CD4-positive, CD25-positive, alpha-beta regulatory T cell (primary cell): ENCODE data around the gene ARL6IP4. TPM values are rescaled to one million over a fixed set of nuclear protein-coding genes. Genes with fewer than 3 reads are reported as not detected.

Experiments used
- ATAC-seq, 2 donors: fragments of 150-1000 bp; cut with Tn5 transposase; one replicate each; pipeline ENCODE4 v1.10.0; 2021; ENCODE audit warnings: low read depth in 2 of 2, moderate number of reproducible peaks in 2 of 2, moderate library complexity in 1 of 2
- DNase-seq, 3 donors: peaks; one replicate each; pipeline versions ENCODE4 v3.0.0 to v3.0.0-alpha.2; 2012 to 2022; ENCODE audit warnings: mixed read lengths in 1 of 3
- H3K27ac ChIP-seq: one replicate; pipeline ENCODE4 v1.7.0; 2013; ENCODE audit warnings: mild to moderate bottlenecking, low read length; ENCODE audit not compliant: insufficient read depth, poor library complexity, severe bottlenecking
- H3K27me3 ChIP-seq: one replicate; pipeline ENCODE4 v1.7.0; 2013; ENCODE audit warnings: low read length; ENCODE audit not compliant: control insufficient read depth, insufficient read depth
- H3K36me3 ChIP-seq: one replicate; pipeline ENCODE4 v1.7.0; 2013; ENCODE audit warnings: mild to moderate bottlenecking, low read length, moderate library complexity; ENCODE audit not compliant: control insufficient read depth, insufficient read depth
- H3K4me1 ChIP-seq: 2 replicates; pipeline ENCODE4 v1.7.0; 2013; ENCODE audit warnings: mild to moderate bottlenecking, low read length; ENCODE audit not compliant: insufficient read depth, control insufficient read depth, poor library complexity, severe bottlenecking
- H3K4me3 ChIP-seq: one replicate; pipeline ENCODE4 v1.7.0; 2013; ENCODE audit warnings: low read depth, mild to moderate bottlenecking, low read length, moderate library complexity
- H3K9me3 ChIP-seq, 2 experiments: 1 replicate in 1 of 2; 2 replicates in 1 of 2; pipeline ENCODE4 v1.7.0; 2013; ENCODE audit warnings: low read length in 2 of 2, mild to moderate bottlenecking in 1 of 2, moderate library complexity in 1 of 2; ENCODE audit not compliant: control insufficient read depth in 2 of 2
- H3K27ac Mint-ChIP-seq, 3 donors: one replicate each; pipeline ENCODE4 v1.8.0; 2020 to 2022; ENCODE audit warnings: mild to moderate bottlenecking in 3 of 3, mixed read lengths in 3 of 3, moderate library complexity in 2 of 3
- H3K27me3 Mint-ChIP-seq: one replicate; pipeline ENCODE4 v1.8.0; 2022; ENCODE audit warnings: mild to moderate bottlenecking, mixed read lengths
- H3K36me3 Mint-ChIP-seq: one replicate; pipeline ENCODE4 v1.8.0; 2020; ENCODE audit warnings: mixed read lengths
- H3K4me1 Mint-ChIP-seq, 4 donors: one replicate each; pipeline ENCODE4 v1.8.0; 2020 to 2022; ENCODE audit warnings: mixed read lengths in 4 of 4, mild to moderate bottlenecking in 1 of 4
- H3K4me3 Mint-ChIP-seq, 4 donors: one replicate each; pipeline ENCODE4 v1.8.0; 2020 to 2022; ENCODE audit warnings: mild to moderate bottlenecking in 4 of 4, mixed read lengths in 4 of 4, moderate library complexity in 3 of 4
- H3K9me3 Mint-ChIP-seq, 7 donors: one replicate each; pipeline ENCODE4 v1.8.0; 2020 to 2022; ENCODE audit warnings: mixed read lengths in 7 of 7, mild to moderate bottlenecking in 3 of 7, moderate library complexity in 2 of 7
- polyA plus RNA-seq, 4 donors: library from polyadenylated mRNA; unstranded; fragments of 300-500 nt; fragmentation: Illumina TruSeq; gene quantifications; one replicate each; pipeline ENCODE4 v1.2.3, GENCODE V29; 2021
- total RNA-seq: library from RNA; stranded (reverse); gene quantifications from one replicate; pipeline ENCODE4 v1.2.3, GENCODE V29; 2022

Gene ARL6IP4
- total and polyA plus RNA-seq, 5 donors from 2014 or later: 131 to 237 (median 218) TPM

DNA sequence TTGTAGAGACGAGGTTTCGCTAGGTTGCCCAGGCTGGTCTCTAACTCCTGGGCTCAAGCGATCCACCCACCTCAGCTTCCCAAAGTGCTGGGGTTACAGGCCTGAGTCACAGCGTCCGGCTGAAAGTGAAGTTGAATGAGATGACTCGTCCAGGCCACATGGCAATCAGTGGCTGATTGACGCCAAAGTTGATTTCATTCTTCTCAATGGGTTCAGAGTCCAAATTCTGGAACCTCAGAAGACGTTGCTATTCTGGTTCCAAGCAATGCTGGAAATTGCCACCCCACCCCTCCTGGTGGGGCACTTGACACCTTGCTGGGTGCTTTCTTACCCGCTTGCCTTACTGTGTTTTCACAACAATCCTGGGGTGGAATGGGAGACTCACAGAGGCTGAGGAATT is 29.1 kb upstream of the ARL6IP4 start:
- Histone ChIP-seq H3K4me1 (no peaks in the 10 kb centered on the region), H3K27me3 (no peaks in the 10 kb centered on the region), H3K27ac (no peak overlapping the region), H3K9me3 (no peaks in the 10 kb centered on the region), H3K36me3 (no peaks in the 10 kb centered on the region), H3K4me3 (no peak overlapping the region)
- ATAC-seq (no peak), DNase-seq (no peak)
- H3K4me3 Mint-ChIP-seq: no peak overlapping the region
- H3K9me3 Mint-ChIP-seq: no peaks in the 10 kb centered on the region
- no peak overlapping the region for H3K27ac Mint-ChIP-seq
- H3K4me1 Mint-ChIP-seq: peaks cover 0 to 9% (median 3%) of the 10 kb centered on the region in 4 donors
- no peaks in the 10 kb centered on the region for H3K27me3 Mint-ChIP-seq
- no peaks in the 10 kb centered on the region for H3K36me3 Mint-ChIP-seq

GRCh38 chr12:122951979-122952892 is 28.2 kb upstream of the ARL6IP4 start:
- ATAC-seq: peak; percentile 91
- no peaks in the 10 kb centered on the region for H3K9me3 ChIP-seq
- Mint-ChIP-seq H3K4me3 (no peak overlapping the region), H3K4me1 (peaks cover 0 to 5% (median under 1%) of the 10 kb centered on the region in 4 donors), H3K36me3 (no peaks in the 10 kb centered on the region), H3K27me3 (no peaks in the 10 kb centered on the region), H3K27ac (no peak overlapping the region), H3K9me3 (no peaks in the 10 kb centered on the region)
- no peaks in the 10 kb centered on the region for H3K27me3 ChIP-seq
- peak; percentile 58 to 75 (median 73) for DNase-seq
- H3K4me3 ChIP-seq: no peak overlapping the region
- H3K4me1 ChIP-seq: no peaks in the 10 kb centered on the region
- no peaks in the 10 kb centered on the region for H3K36me3 ChIP-seq
- no peak overlapping the region for H3K27ac ChIP-seq

DNA sequence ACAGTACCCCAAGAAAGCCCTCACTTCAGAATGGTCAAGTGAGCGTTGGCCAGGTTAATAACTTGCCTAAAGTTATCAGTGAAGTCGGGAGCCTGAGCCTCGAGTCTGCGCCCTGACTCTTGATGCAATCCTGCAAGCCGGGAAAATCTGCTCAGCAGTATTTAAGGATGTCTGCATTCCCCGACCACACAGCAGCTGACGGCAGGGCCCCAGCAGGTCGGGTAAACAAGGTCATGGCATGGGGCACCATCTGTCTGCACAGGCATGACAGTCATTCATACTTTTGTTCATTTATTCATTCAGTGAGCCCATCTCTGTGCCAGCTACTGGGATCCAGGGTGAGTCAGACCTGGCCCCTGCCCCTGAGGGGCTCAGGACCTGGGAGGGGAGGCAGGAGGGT is 25.3 kb upstream of the ARL6IP4 start:
- Histone ChIP-seq H3K4me3 (no peak overlapping the region), H3K36me3 (no peaks in the 10 kb centered on the region), H3K4me1 (no peaks in the 10 kb centered on the region), H3K27me3 (no peaks in the 10 kb centered on the region), H3K27ac (no peak overlapping the region), H3K9me3 (no peaks in the 10 kb centered on the region)
- Mint-ChIP-seq H3K27me3 (no peaks in the 10 kb centered on the region), H3K36me3 (no peaks in the 10 kb centered on the region), H3K9me3 (no peaks in the 10 kb centered on the region), H3K27ac (no peak overlapping the region), H3K4me1 (peaks cover 0 to 5% (median 0%) of the 10 kb centered on the region in 4 donors), H3K4me3 (no peak overlapping the region)
- no peak for DNase-seq
- no peak for ATAC-seq

DNA sequence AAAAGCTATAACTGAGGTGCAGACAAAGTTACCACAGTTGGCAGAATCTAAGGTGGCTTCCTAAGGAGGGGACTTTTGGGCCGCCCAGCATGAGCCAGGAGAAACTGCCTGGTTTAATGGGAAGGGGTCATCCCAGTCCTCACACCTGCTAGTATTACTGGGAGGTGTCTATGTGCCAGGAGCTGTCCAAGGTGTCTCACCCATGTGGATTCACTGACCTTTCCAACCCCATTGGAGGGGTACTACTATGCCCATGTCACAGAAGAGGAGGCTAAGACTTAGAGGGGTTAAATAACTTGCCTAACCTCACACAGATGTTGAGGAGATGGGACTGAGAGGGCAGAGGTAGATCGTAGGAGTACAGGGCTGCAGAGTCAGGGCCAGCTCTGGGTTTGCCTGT is 24.4 kb upstream of the ARL6IP4 start:
- H3K4me3 Mint-ChIP-seq: no peak overlapping the region
- no peaks in the 10 kb centered on the region for H3K36me3 ChIP-seq
- H3K9me3 Mint-ChIP-seq: no peaks in the 10 kb centered on the region
- no peak overlapping the region for H3K27ac ChIP-seq
- H3K36me3 Mint-ChIP-seq: no peaks in the 10 kb centered on the region
- H3K27me3 Mint-ChIP-seq: no peaks in the 10 kb centered on the region
- no peaks in the 10 kb centered on the region for H3K27me3 ChIP-seq
- ATAC-seq: no peak
- no peak overlapping the region for H3K4me3 ChIP-seq
- H3K27ac Mint-ChIP-seq: no peak overlapping the region
- no peak for DNase-seq
- no peaks in the 10 kb centered on the region for H3K9me3 ChIP-seq
- no peaks in the 10 kb centered on the region for H3K4me1 ChIP-seq
- peaks cover 0 to 5% (median 0%) of the 10 kb centered on the region in 4 donors for H3K4me1 Mint-ChIP-seq

DNA sequence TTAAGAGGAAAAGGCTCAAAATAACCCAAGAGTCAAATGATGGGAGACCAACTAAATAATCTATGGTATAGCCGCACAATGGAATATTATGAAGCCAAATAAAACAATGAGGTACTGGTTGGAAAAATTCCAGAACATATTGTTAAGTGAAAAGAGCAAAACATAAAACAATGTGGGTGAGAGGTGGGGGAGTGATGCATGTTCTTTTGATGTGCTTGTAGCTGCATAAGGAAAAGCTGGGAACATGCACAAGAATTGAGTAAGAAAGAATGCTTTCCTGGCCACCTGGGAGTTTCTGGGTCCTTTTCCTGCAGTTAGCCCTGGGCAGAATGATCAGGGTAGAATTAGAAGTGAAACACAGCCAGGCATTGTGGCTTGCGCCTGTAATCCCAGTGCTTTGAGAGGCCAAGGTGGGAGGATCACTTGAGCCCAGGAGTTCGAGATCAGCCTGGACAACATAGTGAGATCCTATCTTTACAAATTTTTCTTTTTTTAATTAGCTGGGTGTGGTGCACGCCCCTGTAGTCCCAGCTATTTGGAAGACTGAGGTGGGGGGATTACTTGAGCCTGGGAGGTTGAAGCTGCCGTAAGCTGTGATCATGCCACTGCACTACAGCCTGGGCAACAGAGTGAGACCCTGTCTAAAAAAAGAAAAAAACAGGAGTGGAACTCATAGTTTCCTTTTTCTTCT is 22.1 kb upstream of the ARL6IP4 start:
- no peaks in the 10 kb centered on the region for H3K27me3 Mint-ChIP-seq
- H3K27ac ChIP-seq: no peak overlapping the region
- DNase-seq (no peak), ATAC-seq (no peak)
- H3K27me3 ChIP-seq: no peaks in the 10 kb centered on the region
- H3K9me3 Mint-ChIP-seq: no peaks in the 10 kb centered on the region
- H3K4me3 ChIP-seq: no peak overlapping the region
- H3K4me1 ChIP-seq: no peaks in the 10 kb centered on the region
- H3K36me3 Mint-ChIP-seq: no peaks in the 10 kb centered on the region
- no peak overlapping the region for H3K4me3 Mint-ChIP-seq
- no peaks in the 10 kb centered on the region for H3K9me3 ChIP-seq
- no peaks in the 10 kb centered on the region for H3K36me3 ChIP-seq
- no peak overlapping the region for H3K27ac Mint-ChIP-seq
- no peaks in the 10 kb centered on the region for H3K4me1 Mint-ChIP-seq

- Mint-ChIP-seq H3K36me3 (no peaks in the 10 kb centered on the region), H3K4me3 (no peak overlapping the region), H3K4me1 (peaks cover 0 to 1% (median 0%) of the 10 kb centered on the region in 4 donors), H3K27ac (no peak overlapping the region), H3K27me3 (no peaks in the 10 kb centered on the region), H3K9me3 (no peaks in the 10 kb centered on the region)
- H3K36me3 ChIP-seq: no peaks in the 10 kb centered on the region
- H3K9me3 ChIP-seq: no peaks in the 10 kb centered on the region
- no peak for DNase-seq
- ATAC-seq: no peak
- no peak overlapping the region for H3K4me3 ChIP-seq
- no peaks in the 10 kb centered on the region for H3K27me3 ChIP-seq
- no peak overlapping the region for H3K27ac ChIP-seq
- no peaks in the 10 kb centered on the region for H3K4me1 ChIP-seq
These were observed 20.8 kb upstream of the ARL6IP4 start for GRCh38 chr12:122959566-122960192.

GRCh38 chr12:122960193-122960569 is 20.3 kb upstream of the ARL6IP4 start:
- H3K27me3 Mint-ChIP-seq: no peaks in the 10 kb centered on the region

More at GRCh38 chr12:122960193-122960569, 20.3 kb upstream of the ARL6IP4 start:
- Histone ChIP-seq H3K27me3 (no peaks in the 10 kb centered on the region), H3K4me1 (peaks cover 3% of the 10 kb centered on the region), H3K27ac (no peak overlapping the region), H3K36me3 (no peaks in the 10 kb centered on the region), H3K9me3 (no peaks in the 10 kb centered on the region), H3K4me3 (no peak overlapping the region)
- Mint-ChIP-seq H3K27ac (no peak overlapping the region), H3K36me3 (no peaks in the 10 kb centered on the region), H3K4me1 (peaks cover 0 to 5% (median 0%) of the 10 kb centered on the region in 4 donors), H3K9me3 (no peaks in the 10 kb centered on the region), H3K4me3 (no peak overlapping the region)
- no peak for DNase-seq
- ATAC-seq: no peak
